ENCODE data around the gene SLC24A3. TPM values are rescaled to one million over a fixed set of nuclear protein-coding genes. Genes with fewer than 3 reads are reported as not detected.

The SLC24A3 gene
- total RNA-seq, 6 experiments from 2014 or later: not detected

GRCh38 chr20:19463597-19463996 is 251.2 kb downstream of the SLC24A3 start:
- no peak for DNase-seq
- Mint-ChIP-seq H3K27ac (no peak overlapping the region), H3K27me3 (ENCODE audit: insufficient read depth) (peaks cover 3% of the 10 kb centered on the region), H3K4me1 (ENCODE audit: low read depth) (peaks cover 8% of the 10 kb centered on the region; the same call in 1 of the 2 replicates), H3K4me3 (no peak overlapping the region), H3K9me3 (peaks cover 12% of the 10 kb centered on the region), H3K36me3 (ENCODE audit: low read depth) (no peaks in the 10 kb centered on the region)
- TF ChIP-seq, protein P1, sequence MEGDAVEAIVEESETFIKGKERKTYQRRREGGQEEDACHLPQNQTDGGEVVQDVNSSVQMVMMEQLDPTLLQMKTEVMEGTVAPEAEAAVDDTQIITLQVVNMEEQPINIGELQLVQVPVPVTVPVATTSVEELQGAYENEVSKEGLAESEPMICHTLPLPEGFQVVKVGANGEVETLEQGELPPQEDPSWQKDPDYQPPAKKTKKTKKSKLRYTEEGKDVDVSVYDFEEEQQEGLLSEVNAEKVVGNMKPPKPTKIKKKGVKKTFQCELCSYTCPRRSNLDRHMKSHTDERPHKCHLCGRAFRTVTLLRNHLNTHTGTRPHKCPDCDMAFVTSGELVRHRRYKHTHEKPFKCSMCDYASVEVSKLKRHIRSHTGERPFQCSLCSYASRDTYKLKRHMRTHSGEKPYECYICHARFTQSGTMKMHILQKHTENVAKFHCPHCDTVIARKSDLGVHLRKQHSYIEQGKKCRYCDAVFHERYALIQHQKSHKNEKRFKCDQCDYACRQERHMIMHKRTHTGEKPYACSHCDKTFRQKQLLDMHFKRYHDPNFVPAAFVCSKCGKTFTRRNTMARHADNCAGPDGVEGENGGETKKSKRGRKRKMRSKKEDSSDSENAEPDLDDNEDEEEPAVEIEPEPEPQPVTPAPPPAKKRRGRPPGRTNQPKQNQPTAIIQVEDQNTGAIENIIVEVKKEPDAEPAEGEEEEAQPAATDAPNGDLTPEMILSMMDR (IDR thresholded peaks at IDR 0.05): no peak

- TF ChIP-seq, protein P1 (IDR thresholded peaks at IDR 0.05): no peak
- H3K27me3 Mint-ChIP-seq (ENCODE audit: insufficient read depth): peaks cover 7% of the 10 kb centered on the region
- no peak overlapping the region for H3K4me3 Mint-ChIP-seq
- no peak overlapping the region for H3K27ac Mint-ChIP-seq
- no peaks in the 10 kb centered on the region for H3K36me3 Mint-ChIP-seq (ENCODE audit: low read depth)
- H3K4me1 Mint-ChIP-seq (ENCODE audit: low read depth): peaks cover 3% of the 10 kb centered on the region; the same call in 1 of the 2 replicates
- H3K9me3 Mint-ChIP-seq: peaks cover 12% of the 10 kb centered on the region
- DNase-seq: no peak
Observed at GRCh38 chr20:19465536-19465935, 253.1 kb downstream of the SLC24A3 start.

DNA sequence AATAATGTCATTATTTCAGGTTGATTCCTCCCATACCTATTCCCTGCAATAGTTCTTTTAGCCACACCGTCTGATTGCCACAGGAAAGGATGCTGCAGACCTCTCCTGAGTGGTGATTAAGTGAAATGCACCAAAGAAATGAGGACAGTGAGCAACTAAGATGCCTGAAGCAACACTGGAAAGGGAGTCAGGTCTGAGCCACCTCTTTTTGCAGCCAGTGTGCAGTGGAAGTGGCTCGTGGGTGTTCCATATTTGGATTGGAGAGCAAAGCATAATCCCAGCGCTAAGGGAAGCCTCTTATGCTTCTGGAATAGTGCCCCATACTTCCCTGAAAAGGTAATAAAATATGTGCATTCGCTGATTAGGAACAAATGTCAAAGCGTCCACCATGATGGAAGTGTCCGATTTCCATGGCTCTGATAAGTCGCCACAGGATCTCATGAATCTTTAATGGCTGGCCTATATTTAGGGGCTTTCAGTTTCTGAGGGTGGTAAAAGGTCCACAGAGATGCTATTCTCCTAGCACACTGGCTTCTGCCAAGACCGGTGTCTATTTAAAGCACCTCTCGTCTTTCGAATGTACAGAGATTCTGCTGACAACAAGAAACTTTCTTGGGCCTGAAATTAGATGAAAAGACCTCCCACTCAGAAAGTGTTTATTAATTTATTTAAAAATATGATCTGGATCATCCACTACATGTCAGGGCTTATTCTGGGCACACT is 253.9 kb downstream of the SLC24A3 start:
- no peak overlapping the region for H3K27ac Mint-ChIP-seq
- H3K4me3 Mint-ChIP-seq: no peak overlapping the region
- H3K36me3 Mint-ChIP-seq (ENCODE audit: low read depth): no peaks in the 10 kb centered on the region
- H3K9me3 Mint-ChIP-seq: peaks cover 12% of the 10 kb centered on the region
- no peak for DNase-seq
- TF ChIP-seq, protein P1 (IDR thresholded peaks at IDR 0.05): no peak
- H3K27me3 Mint-ChIP-seq (ENCODE audit: insufficient read depth): peaks cover 7% of the 10 kb centered on the region
- H3K4me1 Mint-ChIP-seq (ENCODE audit: low read depth): no peaks in the 10 kb centered on the region

GRCh38 chr20:19473216-19473921 is 260.9 kb downstream of the SLC24A3 start:
- no peak overlapping the region for H3K4me3 Mint-ChIP-seq
- no peaks in the 10 kb centered on the region for H3K4me1 Mint-ChIP-seq (ENCODE audit: low read depth)
- peaks cover 10% of the 10 kb centered on the region for H3K27me3 Mint-ChIP-seq (ENCODE audit: insufficient read depth)
- TF ChIP-seq, protein P1 (IDR thresholded peaks at IDR 0.05): no peak
- DNase-seq: no peak
- H3K36me3 Mint-ChIP-seq (ENCODE audit: low read depth): no peaks in the 10 kb centered on the region
- H3K9me3 Mint-ChIP-seq: no peaks in the 10 kb centered on the region; the same call in none of the 2 replicates
- no peak overlapping the region for H3K27ac Mint-ChIP-seq

DNA sequence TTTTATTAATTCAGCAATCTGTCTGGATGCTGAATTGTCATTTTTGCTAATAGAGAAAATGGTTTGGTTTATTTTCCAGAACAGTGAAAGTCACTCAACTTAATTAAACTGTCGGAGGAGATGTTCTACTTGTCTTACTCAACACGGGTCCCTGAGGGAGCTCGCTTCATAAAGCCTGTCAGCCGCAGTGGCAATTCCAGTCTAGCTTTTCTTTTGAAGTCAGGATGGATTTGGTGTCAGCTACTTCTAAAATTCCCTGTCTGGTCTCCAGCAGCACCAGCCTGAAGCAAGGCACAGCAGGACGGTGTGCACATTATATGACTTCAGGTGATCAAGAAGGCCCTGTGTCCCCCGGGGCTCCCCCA is 261.5 kb downstream of the SLC24A3 start:
- TF ChIP-seq, protein P1 (IDR thresholded peaks at IDR 0.05): no peak
- Mint-ChIP-seq H3K27me3 (ENCODE audit: insufficient read depth) (peaks cover 8% of the 10 kb centered on the region), H3K27ac (no peak overlapping the region), H3K4me3 (no peak overlapping the region), H3K9me3 (no peaks in the 10 kb centered on the region; the same call in 1 of the 2 replicates), H3K4me1 (ENCODE audit: low read depth) (no peaks in the 10 kb centered on the region), H3K36me3 (ENCODE audit: low read depth) (no peaks in the 10 kb centered on the region)
- DNase-seq: no peak
